ENCODE results near the gene DYNLRB1. TPM values are rescaled to one million over a fixed set of nuclear protein-coding genes. Genes with fewer than 3 reads are reported as not detected.
"Not testable (repeated sequence)": the region's sequence is repeated elsewhere in the genome, so short reads cannot be mapped to it uniquely, and the experiment has no call there.

The DYNLRB1 gene
- total RNA-seq, 2 donors from 2014 or later, result 106 to 107 TPM

- Histone ChIP-seq H3K27ac (no peak overlapping the region), H3K9ac (ENCODE audit: low read depth in 2 of 2, low read length in 2 of 2) (no peak overlapping the region), H3K4me1 (no peaks in the 10 kb centered on the region), H3K36me3 (peaks cover 8% of the 10 kb centered on the region), H3K9me3 (no peaks in the 10 kb centered on the region), H3K27me3 (no peaks in the 10 kb centered on the region), H3K4me3 (no peak overlapping the region)
- intact Hi-C loops (cut with DNase I), result no loop called here
- TF ChIP-seq CTCF (IDR thresholded peaks at IDR 0.05), result no peak
- DNase-seq, result no peak
Observed at GRCh38 chr20:34493646-34494045, 22.6 kb upstream of the DYNLRB1 start.

- intact Hi-C loops (cut with DNase I), result no loop called here
- Histone ChIP-seq H3K27me3 (no peaks in the 10 kb centered on the region), H3K9me3 (no peaks in the 10 kb centered on the region), H3K4me1 (no peaks in the 10 kb centered on the region), H3K36me3 (no peaks in the 10 kb centered on the region), H3K9ac (ENCODE audit: low read depth in 2 of 2, low read length in 2 of 2) (no peak overlapping the region), H3K27ac (no peak overlapping the region), H3K4me3 (no peak overlapping the region)
- TF ChIP-seq CTCF (IDR thresholded peaks at IDR 0.05), result no peak
- DNase-seq, result no peak
Observed at GRCh38 chr20:34495307-34495706, 20.9 kb upstream of the DYNLRB1 start.

DNA sequence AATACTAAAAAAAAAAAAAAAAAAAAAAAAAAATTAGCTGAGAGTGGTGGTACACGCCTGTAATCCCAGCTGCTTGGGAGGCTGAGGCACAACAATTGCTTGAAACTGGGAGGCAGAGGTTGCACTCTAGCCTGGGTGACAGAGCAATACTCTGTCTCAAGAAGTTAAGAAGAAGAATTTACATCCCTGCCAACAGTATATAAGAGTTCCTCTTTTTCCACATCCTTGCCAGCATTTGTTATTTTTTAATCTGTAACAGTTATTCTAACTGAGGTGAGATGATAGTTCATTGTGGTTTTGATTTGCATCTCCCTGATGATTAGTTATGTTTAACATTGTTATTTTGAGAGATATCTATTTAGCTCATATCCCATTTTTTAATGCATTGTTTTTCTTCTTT lies 20.3 kb upstream of the DYNLRB1 start:
- Histone ChIP-seq H3K4me1 (no peaks in the 10 kb centered on the region), H3K9ac (ENCODE audit: low read depth in 2 of 2, low read length in 2 of 2) (no peak overlapping the region), H3K9me3 (no peaks in the 10 kb centered on the region), H3K4me3 (no peak overlapping the region), H3K27ac (no peak overlapping the region), H3K27me3 (no peaks in the 10 kb centered on the region), H3K36me3 (no peaks in the 10 kb centered on the region)
- intact Hi-C loops (cut with DNase I), result no loop called here
- TF ChIP-seq CTCF (IDR thresholded peaks at IDR 0.05), result no peak
- no peak for DNase-seq

DNA sequence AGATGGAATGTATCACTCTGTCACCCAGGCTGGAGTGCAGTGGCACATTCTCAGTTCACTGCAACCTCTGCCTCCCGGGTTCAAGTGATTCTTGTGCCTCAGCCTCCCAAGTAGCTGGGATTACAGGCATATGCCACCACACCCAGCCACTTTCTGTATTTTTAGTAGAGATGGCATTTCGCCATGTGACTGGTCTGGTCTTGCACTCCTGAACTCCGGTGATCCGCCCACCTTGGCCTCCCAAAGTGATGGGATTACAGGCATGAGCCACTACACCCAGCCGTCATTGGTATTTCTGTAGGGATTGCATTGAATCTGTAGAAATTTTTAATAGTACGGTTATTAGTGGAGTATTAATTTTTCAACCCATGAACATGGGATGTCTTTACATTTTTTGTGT lies 18.6 kb upstream of the DYNLRB1 start:
- H3K4me3 ChIP-seq; H3K9me3 ChIP-seq; H3K9ac ChIP-seq (ENCODE audit: low read depth in 2 of 2, low read length in 2 of 2); intact Hi-C loops (cut with DNase I); DNase-seq; H3K4me1 ChIP-seq; H3K27ac ChIP-seq; H3K27me3 ChIP-seq; H3K36me3 ChIP-seq: not testable (repeated sequence)

- H3K4me1 ChIP-seq, result no peaks in the 10 kb centered on the region
- DNase-seq, result no peak
- H3K9me3 ChIP-seq, result no peaks in the 10 kb centered on the region
- peaks cover 9% of the 10 kb centered on the region for H3K36me3 ChIP-seq
- no peak overlapping the region for H3K4me3 ChIP-seq
- TF ChIP-seq CTCF (IDR thresholded peaks at IDR 0.05), result no peak
- H3K27ac ChIP-seq, result no peak overlapping the region
- intact Hi-C loops (cut with DNase I), result no loop called here
- no peak overlapping the region for H3K9ac ChIP-seq (ENCODE audit: low read depth in 2 of 2, low read length in 2 of 2)
- no peaks in the 10 kb centered on the region for H3K27me3 ChIP-seq
Observed at GRCh38 chr20:34500823-34501222, 15.4 kb upstream of the DYNLRB1 start.

- no peak for TF ChIP-seq CTCF (IDR thresholded peaks at IDR 0.05)
- no peaks in the 10 kb centered on the region for H3K4me1 ChIP-seq
- H3K27ac ChIP-seq, result no peak overlapping the region
- peaks cover 14% of the 10 kb centered on the region for H3K36me3 ChIP-seq
- H3K9me3 ChIP-seq, result no peaks in the 10 kb centered on the region
- no peak overlapping the region for H3K9ac ChIP-seq (ENCODE audit: low read depth in 2 of 2, low read length in 2 of 2)
- intact Hi-C loops (cut with DNase I), result no loop called here
- H3K4me3 ChIP-seq, result no peak overlapping the region
- no peaks in the 10 kb centered on the region for H3K27me3 ChIP-seq
- DNase-seq, result no peak
Observed at GRCh38 chr20:34506480-34506879, 9.7 kb upstream of the DYNLRB1 start.

Data from colonic mucosa (tissue), 4 donors.